ENCODE results near the gene NUDT1. TPM values are rescaled to one million over a fixed set of nuclear protein-coding genes. Genes with fewer than 3 reads are reported as not detected.

Gene NUDT1
- total RNA-seq, 1 donor from 2014 or later: 81.6 TPM

DNA sequence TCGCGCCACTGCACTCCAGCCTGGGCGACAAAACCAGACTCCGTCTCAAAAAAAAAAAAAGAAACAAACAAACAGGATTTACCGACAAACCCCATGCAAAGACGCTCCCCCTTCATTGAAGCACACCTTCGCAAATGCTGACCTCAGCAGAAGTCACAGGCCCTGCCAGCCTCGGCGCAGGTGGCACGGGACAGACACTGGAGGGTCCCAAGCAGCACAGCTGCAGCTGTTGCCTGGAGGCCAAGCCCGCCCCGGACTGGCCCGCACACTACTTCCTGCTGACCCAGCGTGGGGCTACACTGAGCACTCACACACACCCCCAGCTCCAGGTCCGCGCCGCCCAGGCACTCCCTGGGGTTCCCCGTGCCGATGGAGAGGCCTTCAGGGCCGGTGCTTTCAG lies 41.0 kb downstream of the NUDT1 start:
- intact Hi-C loops (cut with micrococcal nuclease): no loop called here
- Mint-ChIP-seq H3K27ac (no peak overlapping the region), H3K27me3 (no peaks in the 10 kb centered on the region), H3K4me1 (peaks cover 3% of the 10 kb centered on the region), H3K4me3 (no peak overlapping the region), H3K36me3 (ENCODE audit: low read depth) (no peaks in the 10 kb centered on the region), H3K9me3 (no peaks in the 10 kb centered on the region)
- DNase-seq: no peak

DNA sequence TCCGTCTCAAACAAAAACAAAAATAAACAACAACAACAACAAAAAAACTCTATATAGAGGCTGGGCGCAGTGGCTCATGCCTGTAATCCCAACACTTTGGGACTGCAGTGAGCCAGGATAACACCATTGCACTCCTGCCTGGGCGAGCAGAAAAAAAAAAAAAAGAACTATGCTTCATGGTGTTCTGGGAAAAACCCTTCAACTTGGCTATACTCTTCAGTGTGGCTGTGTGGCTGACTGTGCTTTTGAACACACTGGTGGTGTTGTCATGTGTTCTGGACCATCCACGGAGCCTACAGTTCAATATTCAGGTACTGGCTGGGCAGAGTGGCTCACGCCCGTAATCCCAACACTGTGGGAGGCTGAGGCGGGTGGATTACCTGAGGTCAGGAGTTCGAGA lies 45.7 kb downstream of the NUDT1 start:
- Mint-ChIP-seq H3K9me3 (no peaks in the 10 kb centered on the region), H3K36me3 (ENCODE audit: low read depth) (no peaks in the 10 kb centered on the region), H3K4me3 (no peak overlapping the region), H3K4me1 (no peaks in the 10 kb centered on the region), H3K27me3 (no peaks in the 10 kb centered on the region), H3K27ac (no peak overlapping the region)
- intact Hi-C loops (cut with micrococcal nuclease): no loop called here
- no peak for DNase-seq

DNA sequence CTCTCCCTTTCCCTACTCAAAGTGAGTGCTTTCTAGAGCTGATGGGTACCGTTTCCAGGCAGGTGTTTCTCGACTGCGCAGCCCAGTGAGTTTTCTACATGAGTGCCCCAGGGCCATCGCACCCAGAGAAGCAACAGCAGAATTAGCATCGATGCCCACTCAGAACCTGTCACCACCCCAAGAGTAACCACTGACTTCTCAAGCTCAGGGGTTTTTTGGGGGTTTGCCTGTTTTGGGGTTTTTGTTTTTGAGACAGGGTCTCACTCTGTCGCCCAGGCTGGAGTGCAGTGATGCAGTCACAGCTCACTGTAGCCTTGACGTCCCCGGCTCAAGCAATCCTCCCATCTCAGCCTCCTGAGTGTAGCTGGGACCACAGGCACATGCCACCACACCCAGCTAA lies 46.5 kb downstream of the NUDT1 start:
- DNase-seq: no peak
- intact Hi-C loops (cut with micrococcal nuclease): no loop called here
- H3K27ac Mint-ChIP-seq: no peak overlapping the region
- no peaks in the 10 kb centered on the region for H3K36me3 Mint-ChIP-seq (ENCODE audit: low read depth)
- H3K4me1 Mint-ChIP-seq: no peaks in the 10 kb centered on the region
- H3K9me3 Mint-ChIP-seq: no peaks in the 10 kb centered on the region
- no peaks in the 10 kb centered on the region for H3K27me3 Mint-ChIP-seq
- H3K4me3 Mint-ChIP-seq: no peak overlapping the region

DNA sequence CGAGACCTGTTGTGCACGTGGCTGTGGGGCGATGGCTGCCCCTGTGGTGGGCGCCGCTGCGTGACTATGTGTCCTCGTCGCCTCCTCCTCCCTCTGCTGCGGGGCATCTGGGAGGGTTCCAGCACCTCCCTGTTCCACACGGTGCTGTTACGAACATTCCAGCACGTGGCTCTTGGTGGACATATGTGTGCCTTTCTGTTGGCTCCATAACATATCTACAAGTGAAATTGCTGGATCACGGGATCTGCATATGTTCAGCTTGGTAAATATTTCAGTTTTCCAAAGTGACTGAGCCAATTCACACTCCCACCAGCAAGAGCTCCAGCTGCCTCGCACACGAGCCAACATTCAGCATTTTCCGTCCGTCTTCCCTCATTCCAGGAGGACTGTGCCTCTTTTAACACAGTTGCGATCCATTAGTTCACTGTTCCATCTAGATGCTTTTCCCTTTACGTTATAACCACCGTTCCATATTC lies 47.1 kb downstream of the NUDT1 start:
- Mint-ChIP-seq H3K27ac (no peak overlapping the region), H3K36me3 (ENCODE audit: low read depth) (no peaks in the 10 kb centered on the region)

DNA sequence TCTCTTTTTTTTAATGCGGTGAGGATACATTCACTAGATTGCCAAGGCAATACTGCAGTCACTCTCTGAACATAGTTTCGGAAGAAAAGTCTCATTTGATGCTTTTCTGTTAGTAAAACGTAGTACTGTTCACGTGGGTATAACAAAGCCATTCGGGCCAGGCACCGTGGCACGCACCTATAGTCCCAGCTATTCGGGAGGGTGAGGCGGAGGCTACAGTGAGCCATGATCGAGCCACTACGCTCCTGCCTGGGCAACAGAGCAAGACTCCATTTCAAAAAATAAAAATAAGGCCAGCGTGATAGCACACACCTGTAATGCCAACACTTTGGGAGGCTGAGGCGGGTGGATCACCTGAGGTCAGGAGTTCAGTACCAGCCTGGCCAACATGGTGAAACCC lies 47.6 kb downstream of the NUDT1 start:
- Mint-ChIP-seq H3K4me1 (no peaks in the 10 kb centered on the region), H3K27me3 (no peaks in the 10 kb centered on the region), H3K4me3 (no peak overlapping the region), H3K27ac (no peak overlapping the region), H3K9me3 (no peaks in the 10 kb centered on the region), H3K36me3 (ENCODE audit: low read depth) (no peaks in the 10 kb centered on the region)
- no peak for DNase-seq
- intact Hi-C loops (cut with micrococcal nuclease): no loop called here

More for the DNA sequence above, 47.1 kb downstream of the NUDT1 start:
- no peaks in the 10 kb centered on the region for H3K27me3 Mint-ChIP-seq
- no peak overlapping the region for H3K4me3 Mint-ChIP-seq
- intact Hi-C loops (cut with micrococcal nuclease): no loop called here
- H3K9me3 Mint-ChIP-seq: no peaks in the 10 kb centered on the region
- H3K4me1 Mint-ChIP-seq: no peaks in the 10 kb centered on the region
- no peak for DNase-seq

DNA sequence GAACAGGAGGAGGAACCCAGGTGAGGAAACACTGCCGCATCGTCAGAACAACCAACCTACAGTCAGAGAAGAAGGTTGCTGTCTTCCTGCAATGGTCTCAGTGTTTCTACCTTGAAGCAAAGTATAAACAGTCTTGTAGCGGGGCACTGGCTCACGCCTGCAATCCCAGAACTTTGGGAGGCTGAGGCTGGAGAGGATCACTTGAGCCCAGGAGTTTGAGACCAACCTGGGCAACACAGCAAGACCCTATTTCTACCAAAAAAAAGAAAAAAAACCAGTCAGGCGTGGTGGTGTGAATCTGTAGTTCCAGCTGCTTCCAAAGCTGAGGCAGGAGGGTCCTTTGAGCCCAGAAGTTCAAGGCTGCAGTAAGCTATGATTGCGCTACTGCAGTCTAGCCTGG lies 48.9 kb downstream of the NUDT1 start:
- Mint-ChIP-seq H3K27ac (no peak overlapping the region), H3K4me3 (no peak overlapping the region), H3K4me1 (no peaks in the 10 kb centered on the region), H3K27me3 (no peaks in the 10 kb centered on the region), H3K9me3 (no peaks in the 10 kb centered on the region), H3K36me3 (ENCODE audit: low read depth) (no peaks in the 10 kb centered on the region)
- intact Hi-C loops (cut with micrococcal nuclease): no loop called here
- no peak for DNase-seq

DNA sequence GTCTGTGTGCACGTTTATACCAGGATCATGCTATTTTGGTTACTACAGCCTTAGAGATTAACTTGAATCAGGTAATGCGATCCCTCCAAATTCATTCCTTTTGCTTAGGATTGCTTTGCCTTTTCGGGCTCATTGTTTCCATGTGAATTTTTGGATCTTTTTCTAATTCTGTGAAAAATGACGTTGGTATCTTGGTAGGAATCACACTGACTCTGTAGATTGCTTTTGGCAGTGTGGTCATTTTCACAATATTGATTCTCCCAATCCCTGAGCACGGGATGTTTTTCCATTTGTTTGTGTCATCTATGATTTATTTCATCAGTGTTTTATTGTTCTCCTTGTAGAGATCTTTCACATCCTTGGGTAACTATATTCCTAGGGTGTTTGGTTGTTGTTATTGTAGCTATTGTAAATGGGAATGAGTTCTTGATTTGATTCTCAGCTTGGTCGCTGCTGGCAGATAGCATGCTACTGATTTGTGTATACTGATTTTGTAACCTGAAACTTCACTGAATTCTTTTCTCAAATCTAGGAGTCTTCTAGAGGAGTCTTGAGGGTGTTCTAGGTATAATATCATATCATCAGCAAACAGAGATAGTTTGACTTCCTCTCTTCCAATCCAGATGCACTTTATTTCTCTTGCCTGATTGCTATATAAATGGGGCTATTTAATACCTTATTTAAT lies 54.1 kb downstream of the NUDT1 start:
- no peaks in the 10 kb centered on the region for H3K36me3 Mint-ChIP-seq (ENCODE audit: low read depth)
- H3K27me3 Mint-ChIP-seq: no peaks in the 10 kb centered on the region
- intact Hi-C loops (cut with micrococcal nuclease): no loop called here
- DNase-seq: no peak
- no peak overlapping the region for H3K27ac Mint-ChIP-seq
- H3K9me3 Mint-ChIP-seq: no peaks in the 10 kb centered on the region
- peaks cover 18% of the 10 kb centered on the region for H3K4me1 Mint-ChIP-seq
- no peak overlapping the region for H3K4me3 Mint-ChIP-seq

DNA sequence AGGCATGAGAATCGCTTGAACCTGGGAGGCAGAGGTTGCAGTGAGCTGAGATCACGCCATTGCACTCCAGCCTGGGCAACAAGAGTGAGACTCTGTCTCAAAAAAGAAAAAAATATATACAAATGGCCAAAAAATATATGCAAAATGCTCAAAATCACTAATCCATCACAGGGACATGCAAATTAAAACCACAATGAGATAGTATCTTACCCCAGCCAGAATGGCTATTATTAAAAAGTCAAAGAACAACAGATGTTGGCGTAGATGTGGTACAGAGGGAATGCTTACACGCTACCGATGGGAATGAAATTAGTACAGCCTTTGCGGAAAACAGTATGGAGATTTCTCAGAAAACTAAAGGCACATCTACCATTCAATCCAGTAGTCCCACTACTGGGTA lies 54.8 kb downstream of the NUDT1 start:
- DNase-seq: no peak
- no peaks in the 10 kb centered on the region for H3K36me3 Mint-ChIP-seq (ENCODE audit: low read depth)
- peaks cover 18% of the 10 kb centered on the region for H3K4me1 Mint-ChIP-seq
- no peak overlapping the region for H3K27ac Mint-ChIP-seq
- intact Hi-C loops (cut with micrococcal nuclease): no loop called here
- H3K4me3 Mint-ChIP-seq: no peak overlapping the region
- no peaks in the 10 kb centered on the region for H3K27me3 Mint-ChIP-seq
- no peaks in the 10 kb centered on the region for H3K9me3 Mint-ChIP-seq

DNA sequence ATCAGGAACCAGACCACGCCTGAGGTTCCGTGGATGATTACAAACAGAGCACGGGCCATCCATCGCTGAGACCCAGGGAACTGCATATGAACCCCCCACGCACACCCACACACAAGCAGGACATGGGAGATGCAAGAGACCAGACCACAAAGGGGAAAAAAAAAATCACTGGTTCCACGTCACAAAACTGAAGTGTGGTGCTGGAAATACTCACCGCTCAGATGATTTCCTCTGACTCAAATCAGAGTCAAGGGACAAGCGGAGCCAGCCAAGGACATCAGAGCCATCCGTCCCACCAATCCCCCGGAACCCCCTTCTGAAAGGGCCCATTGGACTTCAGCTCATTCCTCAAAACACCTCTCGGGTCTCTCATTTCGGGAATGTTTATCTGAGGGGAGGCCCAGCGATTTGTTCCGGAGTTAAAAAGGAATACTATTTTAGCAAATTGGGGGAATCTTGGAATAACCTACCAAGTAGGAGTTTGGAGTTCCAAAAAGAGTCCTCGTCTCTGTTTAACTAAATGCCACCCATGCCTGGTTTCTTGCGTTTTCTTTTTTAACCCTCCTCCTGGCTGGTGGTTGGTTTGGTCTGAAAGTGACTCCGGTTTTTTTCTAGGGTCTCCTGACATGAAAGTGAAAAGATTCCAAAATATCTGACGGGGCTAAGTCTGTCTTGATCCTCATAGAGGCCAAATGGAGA lies 57.3 kb downstream of the NUDT1 start:
- H3K27me3 Mint-ChIP-seq: no peaks in the 10 kb centered on the region
- peak; percentile 58 for DNase-seq

DNA sequence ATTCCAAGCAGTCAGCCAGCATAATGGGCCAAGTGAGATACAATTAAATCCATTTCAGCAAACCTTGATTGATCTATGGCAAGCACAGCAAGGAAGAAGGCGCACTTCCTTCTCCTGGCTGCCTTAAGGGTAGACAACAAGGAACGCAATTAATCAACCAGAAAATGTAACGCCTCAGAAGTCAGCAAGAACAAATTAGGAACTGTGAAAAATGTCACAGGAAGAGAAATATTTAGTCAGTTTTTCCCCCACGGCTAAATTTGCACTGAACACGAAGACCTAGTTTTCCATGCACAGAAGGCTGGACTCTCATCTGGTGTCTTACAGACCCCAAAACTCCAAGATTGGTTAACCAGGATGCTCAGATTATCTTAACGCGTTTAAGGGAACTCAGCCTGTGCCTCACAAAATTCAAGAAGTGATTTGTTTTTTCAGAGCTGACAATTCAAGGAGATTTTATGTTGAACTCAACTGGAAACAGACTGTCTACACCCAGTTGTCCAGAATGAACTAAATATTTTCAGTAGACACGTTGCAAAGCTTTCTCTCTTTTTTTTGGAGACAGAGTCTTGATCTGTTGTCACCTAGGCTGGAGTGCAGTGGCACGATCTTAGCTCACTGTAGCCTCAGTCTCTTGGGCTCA lies 58.0 kb downstream of the NUDT1 start:
- H3K4me1 Mint-ChIP-seq: peaks cover 18% of the 10 kb centered on the region
- H3K9me3 Mint-ChIP-seq: no peaks in the 10 kb centered on the region
- H3K27me3 Mint-ChIP-seq: no peaks in the 10 kb centered on the region
- intact Hi-C loops (cut with micrococcal nuclease): no loop called here
- DNase-seq: no peak
- no peak overlapping the region for H3K4me3 Mint-ChIP-seq
- H3K27ac Mint-ChIP-seq: peak overlapping the region; percentile 1
- no peaks in the 10 kb centered on the region for H3K36me3 Mint-ChIP-seq (ENCODE audit: low read depth)

More for the DNA sequence above, 57.3 kb downstream of the NUDT1 start:
- intact Hi-C loops (cut with micrococcal nuclease): no loop called here
- no peak overlapping the region for H3K4me3 Mint-ChIP-seq
- peaks cover 18% of the 10 kb centered on the region for H3K4me1 Mint-ChIP-seq
- H3K9me3 Mint-ChIP-seq: no peaks in the 10 kb centered on the region
- H3K36me3 Mint-ChIP-seq (ENCODE audit: low read depth): no peaks in the 10 kb centered on the region
- H3K27ac Mint-ChIP-seq: peak overlapping the region; percentile 71

Other genes with a start within 250 kb of the NUDT1 start
- 48.3 and 54.0 TPM in 2 replicates for gene MAD1L1, start 9.3 kb upstream of the NUDT1 start, total RNA-seq
- gene MRM2, start within 50 bp of the NUDT1 start, total RNA-seq: 47.2 and 47.9 TPM in 2 replicates
- gene SNX8, start 72.2 kb downstream of the NUDT1 start, total RNA-seq: 42.2 and 42.4 TPM in 2 replicates
- gene EIF3B, start 112.6 kb downstream of the NUDT1 start, total RNA-seq: 284 TPM in 2 replicates
- gene CHST12, start 161.4 kb downstream of the NUDT1 start, total RNA-seq: 5.8 and 6.4 TPM in 2 replicates
- not detected in 2 replicates for gene GRIFIN, start 234.2 kb downstream of the NUDT1 start, total RNA-seq

Measured in activated CD4-positive, alpha-beta T cell treated with anti-CD3 and anti-CD28 coated beads, Interleukin-2, amount 10 ng/mL, durations not matched to agents 24 days and 14 days (primary cell).